Right lobe of liver (tissue), 6 donors: ENCODE results near the gene FRAT2. TPM values are rescaled to one million over a fixed set of nuclear protein-coding genes. Genes with fewer than 3 reads are reported as not detected.
"Not testable (repeated sequence)": the region's sequence is repeated elsewhere in the genome, so short reads cannot be mapped to it uniquely, and the experiment has no call there.

Experiments used
- ATAC-seq, 4 donors: fragments of 200-7000 bp; cut with Tn5 transposase; one replicate each; pipeline ENCODE4 v1.9.1; 2020; ENCODE audit warnings: mild to moderate bottlenecking in 4 of 4, moderate library complexity in 4 of 4
- DNase-seq, 3 donors: peaks; one replicate each; pipeline ENCODE4 v3.0.0-alpha.2; 2020
- H3K27ac ChIP-seq, 3 donors: fragments of 200-600 bp; one replicate each; pipeline ENCODE4 v1.8.0; 2022
- H3K27me3 ChIP-seq, 2 donors: fragments of 200-600 bp; one replicate each; pipeline ENCODE4 v1.8.0; 2022
- H3K36me3 ChIP-seq, 4 donors: fragments of 200-600 bp; sonication (generic) in 1 of 4; one replicate each; pipeline versions ENCODE4 v1.5.1 to v1.8.0; 2017 to 2022; ENCODE audit warnings: control low read depth in 1 of 4
- H3K4me1 ChIP-seq, 4 donors: fragments of 200-600 bp; sonication (generic) in 1 of 4; one replicate each; pipeline versions ENCODE4 v1.5.1 to v1.8.0; 2017 to 2022; ENCODE audit warnings: control low read depth in 1 of 4
- H3K4me3 ChIP-seq, 3 donors: fragments of 200-600 bp; one replicate each; pipeline ENCODE4 v1.8.0; 2022
- H3K9me3 ChIP-seq, 4 donors: fragments of 200-600 bp; sonication (generic) in 1 of 4; one replicate each; pipeline versions ENCODE4 v1.5.1 to v1.8.0; 2017 to 2022; ENCODE audit warnings: control low read depth in 1 of 4
- POLR2A ChIP-seq: fragments of 450-650 bp; IDR thresholded peaks from one replicate; pipeline ENCODE4 v1.6.1; 2017; ENCODE audit warnings: antibody characterized with exemption, mild to moderate bottlenecking
- WGBS: methylation state at CpG from one replicate; pipeline ENCODE4 v1.1.6; 2018; ENCODE audit warnings: low coverage, low lambda C conversion rate; ENCODE audit not compliant: insufficient coverage; ENCODE audit errors: missing lambda C conversion rate; 5-methylcytosine and 5-hydroxymethylcytosine counted together
- intact Hi-C, 2 donors: fragments of 100-400 bp; cut with DNase I; formaldehyde crosslinking; loops; one replicate each; pipeline versions ENCODE4 v1.11.2 to v1.14.1; 2022
- total RNA-seq, 6 experiments: library from RNA; depleted of rRNA in 2 of 6; stranded (reverse); fragments of >200 nt in 2 of 6; fragmentation: NEBNext Ultra II Directional in 3 of 6; extraction: Animal tissue kit (Norgen Biotek cat#: 25700) in 3 of 6; gene quantifications; one replicate each; pipeline versions ENCODE4 v1.1.0 to v1.2.4, GENCODE V29; 2016 to 2023
- TF ChIP-seq, protein P1 (sequence below), 4 donors: fragments of 200-600 bp in 3 of 4; fragments of 450-650 bp in 1 of 4; IDR thresholded peaks; one replicate each; pipeline versions ENCODE4 v1.5.1 to v1.8.0; 2016 to 2022; ENCODE audit warnings: antibody characterized with exemption in 4 of 4, mild to moderate bottlenecking in 2 of 4
- donor health status: DM: no; HTN: yes; CAD: no.
- donor health status: DM: no; HTN: no; CAD: no.
- donor health status: DM: no; HTN: no; CAD: no.
- donor health status: DM: no; HTN: yes; CAD: no.
- donor health status: DM: no; HTN: yes; CAD: no.

Gene FRAT2
- total RNA-seq, 6 experiments from 2014 or later = 8.3 to 11.4 (median 9.7) TPM

DNA sequence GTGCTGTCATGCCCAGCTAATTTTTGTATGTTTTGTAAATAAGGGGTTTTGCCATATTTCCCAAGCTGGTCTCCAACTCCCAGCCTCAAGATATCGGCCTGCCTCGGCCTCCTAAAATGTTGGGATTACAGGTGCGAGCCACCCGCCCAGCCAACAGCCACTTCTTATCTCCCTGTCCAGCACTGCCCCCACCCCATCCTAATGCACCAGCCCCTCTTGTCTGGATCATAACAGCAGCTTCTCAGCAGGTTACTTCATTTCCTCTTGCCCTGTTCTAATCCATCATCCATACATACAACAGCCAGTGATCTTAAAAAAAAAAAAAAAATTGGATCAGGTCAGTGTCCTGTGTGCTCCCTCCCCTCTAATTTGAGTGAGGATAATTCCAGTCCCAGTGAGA, 12.8 kb upstream of the FRAT2 start:
- no peak overlapping the region for H3K27ac ChIP-seq
- DNase-seq (no peak), ATAC-seq (no peak)
- intact Hi-C loops = no loop called here
- no peaks in the 10 kb centered on the region for H3K4me1 ChIP-seq
- no peak for TF ChIP-seq POLR2A
- TF ChIP-seq, protein P1, sequence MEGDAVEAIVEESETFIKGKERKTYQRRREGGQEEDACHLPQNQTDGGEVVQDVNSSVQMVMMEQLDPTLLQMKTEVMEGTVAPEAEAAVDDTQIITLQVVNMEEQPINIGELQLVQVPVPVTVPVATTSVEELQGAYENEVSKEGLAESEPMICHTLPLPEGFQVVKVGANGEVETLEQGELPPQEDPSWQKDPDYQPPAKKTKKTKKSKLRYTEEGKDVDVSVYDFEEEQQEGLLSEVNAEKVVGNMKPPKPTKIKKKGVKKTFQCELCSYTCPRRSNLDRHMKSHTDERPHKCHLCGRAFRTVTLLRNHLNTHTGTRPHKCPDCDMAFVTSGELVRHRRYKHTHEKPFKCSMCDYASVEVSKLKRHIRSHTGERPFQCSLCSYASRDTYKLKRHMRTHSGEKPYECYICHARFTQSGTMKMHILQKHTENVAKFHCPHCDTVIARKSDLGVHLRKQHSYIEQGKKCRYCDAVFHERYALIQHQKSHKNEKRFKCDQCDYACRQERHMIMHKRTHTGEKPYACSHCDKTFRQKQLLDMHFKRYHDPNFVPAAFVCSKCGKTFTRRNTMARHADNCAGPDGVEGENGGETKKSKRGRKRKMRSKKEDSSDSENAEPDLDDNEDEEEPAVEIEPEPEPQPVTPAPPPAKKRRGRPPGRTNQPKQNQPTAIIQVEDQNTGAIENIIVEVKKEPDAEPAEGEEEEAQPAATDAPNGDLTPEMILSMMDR (IDR thresholded peaks at IDR 0.05) = no peak
- no CpG with 5 or more reads among the region's 4 CpGs for WGBS
- H3K36me3 ChIP-seq = no peaks in the 10 kb centered on the region
- no peaks in the 10 kb centered on the region for H3K27me3 ChIP-seq
- H3K4me3 ChIP-seq = no peak overlapping the region
- H3K9me3 ChIP-seq = no peaks in the 10 kb centered on the region

DNA sequence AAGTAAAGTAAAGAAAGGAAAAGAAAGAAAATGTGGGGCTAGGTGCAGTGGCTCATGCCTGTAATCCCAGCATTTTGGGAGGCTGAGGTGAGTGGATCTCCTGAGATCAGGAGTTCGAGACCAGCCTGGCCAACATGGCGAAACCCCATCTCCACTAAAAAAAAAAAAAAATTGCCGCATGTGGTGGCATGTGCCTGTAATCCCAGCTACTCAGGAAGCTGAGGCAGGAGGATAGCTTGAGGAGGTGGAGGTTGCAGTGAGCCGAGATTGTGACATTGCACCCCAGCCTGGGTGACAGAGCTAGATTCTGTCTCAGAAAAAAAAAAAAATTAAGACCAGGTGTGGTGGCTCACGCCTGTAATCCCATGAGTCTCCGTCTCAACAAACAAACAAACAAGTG, 9.1 kb upstream of the FRAT2 start:
- H3K36me3 ChIP-seq, ATAC-seq, intact Hi-C loops, H3K4me1 ChIP-seq, H3K27me3 ChIP-seq, DNase-seq, H3K9me3 ChIP-seq, H3K4me3 ChIP-seq, H3K27ac ChIP-seq: not testable (repeated sequence)
- WGBS = 85% methylated on average over 5 of the region's 6 CpGs

DNA sequence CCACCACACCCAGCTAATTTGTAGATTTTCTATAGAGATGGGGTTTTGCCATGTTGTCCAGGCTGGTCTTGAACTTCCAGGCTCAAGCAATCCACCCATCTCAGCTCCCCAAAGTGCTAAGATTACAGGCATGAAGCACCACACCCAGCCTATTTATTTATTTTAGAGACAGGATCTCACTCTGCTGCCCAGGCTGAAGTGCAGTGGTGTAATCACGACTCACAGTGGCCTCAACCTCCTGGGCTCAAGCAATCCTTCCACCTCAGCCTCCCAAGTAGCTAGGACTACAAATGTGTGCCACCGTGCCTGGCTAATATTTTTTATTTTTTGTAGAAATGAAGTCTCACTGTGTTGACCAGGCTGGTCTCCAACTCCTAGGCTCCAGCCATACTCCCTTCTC, 6.9 kb upstream of the FRAT2 start:
- Histone ChIP-seq H3K4me1 (no peaks in the 10 kb centered on the region), H3K4me3 (no peak overlapping the region), H3K27me3 (no peaks in the 10 kb centered on the region), H3K9me3 (no peaks in the 10 kb centered on the region), H3K27ac (no peak overlapping the region), H3K36me3 (no peaks in the 10 kb centered on the region)
- ATAC-seq = no peak
- no peak for TF ChIP-seq POLR2A
- TF ChIP-seq, protein P1 (IDR thresholded peaks at IDR 0.05) = no peak
- 67% methylated on average over 1 of the region's 2 CpGs for WGBS
- intact Hi-C loops = no loop called here
- no peak for DNase-seq

DNA sequence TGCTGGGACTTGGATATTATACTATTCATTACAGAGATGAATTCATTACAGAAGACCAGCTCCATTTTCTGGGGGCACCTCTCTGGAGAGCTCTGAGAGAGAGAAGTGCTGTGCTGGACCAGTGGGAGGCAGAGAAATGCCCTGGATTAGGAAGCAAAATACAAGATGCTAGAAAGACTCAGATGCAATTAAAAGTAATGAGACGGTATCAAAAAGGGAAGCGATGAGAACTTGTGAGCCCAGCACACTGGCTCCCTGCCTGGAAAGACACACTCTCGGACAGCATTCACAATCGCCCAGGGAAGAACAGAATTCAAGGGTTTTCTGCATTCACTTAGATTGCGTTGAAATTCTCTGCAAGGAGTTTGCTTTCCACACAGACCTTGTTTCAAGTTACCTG, 3.5 kb upstream of the FRAT2 start:
- intact Hi-C loops = loop anchor here in 1 of 2 donors (10.0 kb wide), 1 partner anchor 53 kb away; no protein-coding TSS in a partner anchor
- ATAC-seq (no peak), DNase-seq (no peak)
- Histone ChIP-seq H3K27ac (no peak overlapping the region), H3K9me3 (no peaks in the 10 kb centered on the region), H3K4me3 (no peak overlapping the region), H3K36me3 (no peaks in the 10 kb centered on the region), H3K27me3 (no peaks in the 10 kb centered on the region), H3K4me1 (no peaks in the 10 kb centered on the region)
- 56% methylated on average over 5 of the region's 5 CpGs for WGBS
- TF ChIP-seq POLR2A = no peak
- TF ChIP-seq, protein P1 (IDR thresholded peaks at IDR 0.05) = no peak

DNA sequence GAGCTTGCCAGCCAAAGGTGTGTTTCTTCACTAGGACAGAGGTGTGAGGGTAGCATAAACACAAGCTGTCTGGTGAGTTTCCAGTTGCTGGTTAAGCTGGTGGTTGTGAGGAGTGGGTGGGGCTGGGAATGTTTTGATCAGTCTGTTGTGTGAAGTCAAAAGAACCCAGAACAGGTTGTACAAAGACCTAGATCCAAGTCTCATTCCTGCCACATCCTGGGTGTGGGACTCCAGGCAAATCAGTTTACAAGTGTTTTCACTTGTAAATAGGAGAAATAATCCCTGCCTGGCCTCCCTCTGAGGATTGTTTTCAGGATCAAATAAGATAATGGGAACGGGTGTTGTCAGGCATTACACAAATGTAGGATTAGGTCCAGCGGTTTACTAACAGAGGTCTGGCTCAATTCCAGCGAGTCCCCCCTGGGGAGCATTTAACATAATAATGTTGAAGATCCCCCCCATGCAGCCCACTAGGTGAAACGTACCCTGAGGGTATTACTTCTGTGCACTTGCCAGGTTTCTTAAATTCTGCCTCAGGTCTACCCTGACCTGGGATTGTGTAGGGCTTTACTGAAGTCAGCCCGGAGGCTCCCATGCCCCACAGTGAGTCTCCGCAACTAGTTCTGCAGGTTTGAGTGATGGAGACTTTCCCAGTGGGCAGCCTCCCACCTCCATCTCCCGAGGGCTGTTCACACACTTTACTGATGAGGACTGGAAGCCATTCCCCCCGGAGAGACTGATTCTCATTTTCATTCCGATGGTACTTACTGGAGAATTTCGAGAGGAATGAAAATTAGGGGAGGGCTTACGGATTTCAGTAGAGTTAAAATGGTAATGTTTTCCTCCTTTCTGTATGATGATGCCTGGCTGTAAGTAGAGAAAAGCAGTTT, 2.7 kb upstream of the FRAT2 start:
- 26% methylated on average over 8 of the region's 11 CpGs for WGBS
- no peak for TF ChIP-seq POLR2A
- TF ChIP-seq, protein P1 (IDR thresholded peaks at IDR 0.05) = no peak

More for the DNA sequence above, 2.7 kb upstream of the FRAT2 start:
- no peaks in the 10 kb centered on the region for H3K9me3 ChIP-seq
- intact Hi-C loops = loop anchor here in 1 of 2 donors (10.0 kb wide), 1 partner anchor 52 kb away; no protein-coding TSS in a partner anchor
- no peaks in the 10 kb centered on the region for H3K36me3 ChIP-seq
- H3K27ac ChIP-seq = no peak overlapping the region
- H3K4me3 ChIP-seq = no peak overlapping the region
- no peak for ATAC-seq
- H3K27me3 ChIP-seq = no peaks in the 10 kb centered on the region
- no peak for DNase-seq
- no peaks in the 10 kb centered on the region for H3K4me1 ChIP-seq
